Tibial nerve (tissue), 4 donors: ENCODE results near the gene CLCA2. TPM values are rescaled to one million over a fixed set of nuclear protein-coding genes. Genes with fewer than 3 reads are reported as not detected.

ENCODE experiments used
- DNase-seq, 2 donors: peaks; one replicate each; pipeline ENCODE4 v3.0.0-alpha.2; 2019; ENCODE audit warnings: low spot score in 2 of 2
- H3K27ac ChIP-seq, 4 donors: fragments of 200-600 bp; sonication (generic) in 3 of 4; one replicate each; pipeline ENCODE4 v1.5.1; 2017 to 2019; ENCODE audit warnings: mild to moderate bottlenecking in 1 of 4
- H3K27me3 ChIP-seq, 2 donors: fragments of 200-600 bp; sonication (generic) in 1 of 2; one replicate each; pipeline versions ENCODE4 v1.5.1 to v1.6.0; 2017 to 2019
- H3K36me3 ChIP-seq, 3 donors: fragments of 200-600 bp; sonication (generic); one replicate each; pipeline ENCODE4 v1.5.1; 2018 to 2019
- H3K4me1 ChIP-seq, 4 donors: fragments of 200-600 bp; sonication (generic) in 3 of 4; one replicate each; pipeline ENCODE4 v1.5.1; 2017 to 2019
- H3K4me3 ChIP-seq, 4 donors: fragments of 200-600 bp; sonication (generic) in 3 of 4; one replicate each; pipeline ENCODE4 v1.5.1; 2017 to 2019; ENCODE audit warnings: mild to moderate bottlenecking in 1 of 4, moderate library complexity in 1 of 4
- H3K9me3 ChIP-seq, 4 donors: fragments of 200-600 bp; sonication (generic) in 3 of 4; one replicate each; pipeline ENCODE4 v1.5.1; 2017 to 2019
- CTCF ChIP-seq, 5 experiments: fragments of 200-600 bp in 3 of 5; fragments of 450-650 bp in 2 of 5; sonication (generic) in 3 of 5; IDR thresholded peaks; one replicate each; pipeline ENCODE4 v1.5.1; 2016 to 2019; ENCODE audit warnings: antibody characterized with exemption in 5 of 5, mild to moderate bottlenecking in 3 of 5, moderate library complexity in 2 of 5
- EP300 ChIP-seq, 2 donors: sonication (generic); formaldehyde crosslinking; IDR thresholded peaks; one replicate each; pipeline ENCODE4 v1.6.1; 2017; ENCODE audit warnings: antibody characterized with exemption in 2 of 2, mild to moderate bottlenecking in 1 of 2
- POLR2A ChIP-seq, 2 donors: fragments of 450-650 bp; IDR thresholded peaks; one replicate each; pipeline ENCODE4 v1.6.1; 2017; ENCODE audit warnings: antibody characterized with exemption in 2 of 2, mild to moderate bottlenecking in 2 of 2, moderate library complexity in 2 of 2
- WGBS, 2 donors: methylation state at CpG; one replicate each; pipeline ENCODE4 v1.1.5; 2018; 5-methylcytosine and 5-hydroxymethylcytosine counted together
- total RNA-seq, 4 donors: library from RNA; depleted of rRNA; stranded (reverse); fragments of >200 nt; gene quantifications; one replicate each; pipeline ENCODE4 v1.1.0, GENCODE V29; 2016

Gene CLCA2
- not detected for total RNA-seq

GRCh38 chr1:86423873-86424272, at the start of gene CLCA2:
TSS of gene CLCA2 (plus strand) at chr1:86424171. CDS start at chr1:86424248, 77 bp downstream.
- no peaks in the 10 kb centered on the region for H3K36me3 ChIP-seq
- peaks cover 0 to 1% (median under 1%) of the 10 kb centered on the region in 4 donors for H3K4me1 ChIP-seq
- no peak for TF ChIP-seq POLR2A (IDR thresholded peaks at IDR 0.05)
- no peak for TF ChIP-seq EP300 (IDR thresholded peaks at IDR 0.05)
- TF ChIP-seq CTCF (IDR thresholded peaks at IDR 0.05), result no peak
- no peaks in the 10 kb centered on the region for H3K9me3 ChIP-seq
- no peak within 1 kb of the TSS for H3K4me3 ChIP-seq
- no peak within 1 kb of the TSS for H3K27ac ChIP-seq
- no peak for DNase-seq
- no peaks in the 10 kb centered on the region for H3K27me3 ChIP-seq

- 68 to 79% methylated on average over 1 of the region's 1 CpG for WGBS, 2 donors
- Histone ChIP-seq H3K9me3 (no peaks in the 10 kb centered on the region), H3K27ac (no peak overlapping the region), H3K4me1 (peaks cover 0 to 7% (median 0%) of the 10 kb centered on the region in 4 donors), H3K36me3 (peaks cover 0 to 18% (median 0%) of the 10 kb centered on the region in 3 donors), H3K4me3 (no peak overlapping the region), H3K27me3 (no peaks in the 10 kb centered on the region)
- no peak for TF ChIP-seq EP300 (IDR thresholded peaks at IDR 0.05)
- no peak for TF ChIP-seq POLR2A (IDR thresholded peaks at IDR 0.05)
- no peak for TF ChIP-seq CTCF (IDR thresholded peaks at IDR 0.05)
- no peak for DNase-seq
These were observed 48.3 kb upstream of the CLCA2 start for GRCh38 chr1:86375688-86376087.

- H3K27ac ChIP-seq, result no peak overlapping the region
- WGBS, 2 donors, result 100% methylated on average over 1 of the region's 1 CpG
These were observed 46.6 kb upstream of the CLCA2 start for GRCh38 chr1:86377341-86377740.

GRCh38 chr1:86378813-86379212, 45.2 kb upstream of the CLCA2 start:
- H3K4me3 ChIP-seq, result no peak overlapping the region
- DNase-seq, result no peak
- WGBS, 2 donors, result 95% methylated on average over 1 of the region's 1 CpG

More at GRCh38 chr1:86377341-86377740, 46.6 kb upstream of the CLCA2 start:
- Histone ChIP-seq H3K4me1 (peaks cover 0 to 11% (median 2%) of the 10 kb centered on the region in 4 donors), H3K27me3 (no peaks in the 10 kb centered on the region), H3K9me3 (no peaks in the 10 kb centered on the region), H3K4me3 (no peak overlapping the region), H3K36me3 (peaks cover 0 to 18% (median 0%) of the 10 kb centered on the region in 3 donors)
- TF ChIP-seq EP300 (IDR thresholded peaks at IDR 0.05) (no peak), CTCF (IDR thresholded peaks at IDR 0.05) (no peak), POLR2A (IDR thresholded peaks at IDR 0.05) (no peak)
- no peak for DNase-seq

More at GRCh38 chr1:86378813-86379212, 45.2 kb upstream of the CLCA2 start:
- Histone ChIP-seq H3K4me1 (peaks cover 0 to 18% (median 5%) of the 10 kb centered on the region in 4 donors), H3K27me3 (no peaks in the 10 kb centered on the region), H3K36me3 (peaks cover 0 to 18% (median 0%) of the 10 kb centered on the region in 3 donors), H3K9me3 (no peaks in the 10 kb centered on the region), H3K27ac (no peak overlapping the region)
- TF ChIP-seq POLR2A (IDR thresholded peaks at IDR 0.05), result no peak
- no peak for TF ChIP-seq CTCF (IDR thresholded peaks at IDR 0.05)
- no peak for TF ChIP-seq EP300 (IDR thresholded peaks at IDR 0.05)
